Measurements from ENCODE around the gene CMTM8. TPM values are rescaled to one million over a fixed set of nuclear protein-coding genes. Genes with fewer than 3 reads are reported as not detected.
A peak's percentile ranks its signal among the peaks of the same experiment; 100 is the strongest.

The CMTM8 gene
- total RNA-seq, 1 donor from 2014 or later, result 9.0 TPM

DNA sequence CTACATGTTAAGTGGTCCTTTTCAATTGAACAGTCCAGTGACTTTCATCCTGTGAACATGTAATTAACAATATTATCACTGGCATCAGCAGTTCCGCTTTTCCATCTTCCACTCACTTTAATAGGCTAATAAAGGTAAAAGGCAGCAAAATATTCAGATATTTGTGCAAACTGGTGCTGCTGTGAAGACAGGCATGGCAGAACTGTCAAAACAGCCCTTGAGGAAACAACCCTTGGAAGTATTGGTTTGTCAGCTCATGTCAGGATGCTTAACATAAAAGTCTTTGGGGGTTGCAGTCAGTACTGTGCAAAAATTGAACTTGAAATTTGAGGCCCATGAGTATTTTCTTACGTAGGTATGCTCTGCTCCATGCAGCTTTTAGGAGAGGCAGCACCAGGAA is 81.1 kb downstream of the CMTM8 start:
- Mint-ChIP-seq H3K4me1 (ENCODE audit: unreplicated experiment) (peaks cover 56% of the 10 kb centered on the region), H3K27me3 (no peaks in the 10 kb centered on the region), H3K4me3 (no peak overlapping the region), H3K9me3 (peaks cover 9% of the 10 kb centered on the region), H3K36me3 (peaks cover 4% of the 10 kb centered on the region), H3K27ac (peak overlapping the region; percentile 87)
- TF ChIP-seq, protein P1, sequence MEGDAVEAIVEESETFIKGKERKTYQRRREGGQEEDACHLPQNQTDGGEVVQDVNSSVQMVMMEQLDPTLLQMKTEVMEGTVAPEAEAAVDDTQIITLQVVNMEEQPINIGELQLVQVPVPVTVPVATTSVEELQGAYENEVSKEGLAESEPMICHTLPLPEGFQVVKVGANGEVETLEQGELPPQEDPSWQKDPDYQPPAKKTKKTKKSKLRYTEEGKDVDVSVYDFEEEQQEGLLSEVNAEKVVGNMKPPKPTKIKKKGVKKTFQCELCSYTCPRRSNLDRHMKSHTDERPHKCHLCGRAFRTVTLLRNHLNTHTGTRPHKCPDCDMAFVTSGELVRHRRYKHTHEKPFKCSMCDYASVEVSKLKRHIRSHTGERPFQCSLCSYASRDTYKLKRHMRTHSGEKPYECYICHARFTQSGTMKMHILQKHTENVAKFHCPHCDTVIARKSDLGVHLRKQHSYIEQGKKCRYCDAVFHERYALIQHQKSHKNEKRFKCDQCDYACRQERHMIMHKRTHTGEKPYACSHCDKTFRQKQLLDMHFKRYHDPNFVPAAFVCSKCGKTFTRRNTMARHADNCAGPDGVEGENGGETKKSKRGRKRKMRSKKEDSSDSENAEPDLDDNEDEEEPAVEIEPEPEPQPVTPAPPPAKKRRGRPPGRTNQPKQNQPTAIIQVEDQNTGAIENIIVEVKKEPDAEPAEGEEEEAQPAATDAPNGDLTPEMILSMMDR (conservative IDR thresholded peaks at IDR 0.05), result no peak
- no peak for DNase-seq (ENCODE audit: extremely low spot score, unreplicated experiment)

DNA sequence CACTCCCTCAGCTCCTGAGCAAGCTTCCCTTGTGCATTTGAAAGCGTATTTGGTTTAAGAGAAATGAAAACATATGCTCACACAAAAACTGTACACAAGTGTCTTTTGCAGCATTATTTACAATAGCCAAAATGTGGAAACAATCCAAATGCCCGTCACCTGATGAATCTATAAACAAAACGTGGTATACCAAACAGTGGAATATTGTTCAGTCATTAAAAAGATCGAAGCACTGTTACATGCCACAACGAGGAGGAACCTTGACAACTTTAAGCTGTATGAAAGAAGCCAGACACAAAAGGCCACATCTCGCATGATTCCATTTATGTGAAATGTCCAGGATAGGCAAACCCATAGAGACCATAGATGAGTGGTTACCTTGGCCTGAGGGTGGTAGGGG is 81.6 kb downstream of the CMTM8 start:
- Mint-ChIP-seq H3K27ac (peak overlapping the region; percentile 87), H3K9me3 (peaks cover 9% of the 10 kb centered on the region), H3K4me1 (ENCODE audit: unreplicated experiment) (peaks cover 59% of the 10 kb centered on the region), H3K4me3 (peak overlapping the region; percentile 6), H3K27me3 (no peaks in the 10 kb centered on the region), H3K36me3 (peaks cover 4% of the 10 kb centered on the region)
- no peak for DNase-seq (ENCODE audit: extremely low spot score, unreplicated experiment)
- TF ChIP-seq, protein P1 (conservative IDR thresholded peaks at IDR 0.05), result no peak

DNA sequence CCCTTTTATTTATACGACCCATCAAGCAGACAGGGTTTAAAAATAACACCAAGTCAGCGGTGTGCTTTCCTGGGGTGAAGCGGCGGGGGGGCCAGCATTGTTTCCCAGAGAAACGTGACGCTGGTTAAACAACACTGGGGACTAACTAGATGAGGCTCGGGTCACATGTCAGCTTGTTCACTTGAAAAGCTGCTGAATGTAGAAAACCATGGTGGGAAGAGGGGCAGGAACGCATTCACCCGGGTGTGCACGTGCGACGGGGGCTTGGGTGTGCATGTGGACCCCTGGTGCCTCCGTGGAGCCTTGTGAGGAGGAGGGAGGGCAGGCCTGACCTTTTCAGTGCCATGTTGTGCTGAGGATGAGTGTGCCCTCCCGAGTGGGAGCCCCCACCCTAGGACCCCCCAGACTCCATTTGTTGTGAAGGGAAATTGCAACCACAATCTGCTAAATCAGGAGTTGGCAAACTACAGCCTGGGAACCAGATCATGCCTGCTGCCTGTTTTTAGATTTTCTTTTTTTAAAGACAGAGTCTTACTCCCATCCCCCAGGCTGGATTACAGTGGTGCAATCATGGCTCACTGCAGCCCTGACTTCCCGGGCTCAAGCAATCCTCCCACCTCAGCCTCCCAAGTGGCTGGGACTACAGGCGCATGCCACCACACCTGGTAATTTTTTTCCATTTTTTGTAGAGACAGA is 82.8 kb downstream of the CMTM8 start:
- peaks cover 66% of the 10 kb centered on the region for H3K4me1 Mint-ChIP-seq (ENCODE audit: unreplicated experiment)

DNA sequence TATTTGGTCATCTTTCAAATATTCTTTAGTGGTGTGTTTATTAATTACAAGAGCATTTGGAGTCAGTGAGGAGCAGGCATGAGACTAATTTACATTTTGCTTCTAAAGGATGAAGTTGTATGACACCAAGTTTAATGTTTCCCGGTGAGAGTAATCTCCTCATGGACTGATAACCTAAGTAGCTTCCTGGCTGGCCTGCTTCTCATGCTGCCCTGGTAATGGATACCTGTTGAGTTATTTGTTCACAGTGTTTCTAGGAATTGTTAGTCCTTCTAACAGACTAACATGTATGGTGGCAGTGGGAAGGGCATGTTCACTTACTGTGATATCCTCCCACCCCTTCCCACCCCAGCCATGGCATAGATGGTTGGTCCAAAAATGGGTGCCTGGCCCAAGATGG is 83.8 kb downstream of the CMTM8 start:
- DNase-seq (ENCODE audit: extremely low spot score, unreplicated experiment), result no peak
- Mint-ChIP-seq H3K27ac (peak overlapping the region; percentile 2), H3K36me3 (no peaks in the 10 kb centered on the region), H3K4me3 (peak overlapping the region; percentile 13), H3K27me3 (no peaks in the 10 kb centered on the region), H3K9me3 (peaks cover 4% of the 10 kb centered on the region), H3K4me1 (ENCODE audit: unreplicated experiment) (peaks cover 58% of the 10 kb centered on the region)
- TF ChIP-seq, protein P1 (conservative IDR thresholded peaks at IDR 0.05), result no peak

More for the DNA sequence above, 82.8 kb downstream of the CMTM8 start:
- Mint-ChIP-seq H3K27me3 (no peaks in the 10 kb centered on the region), H3K4me3 (peak overlapping the region; percentile 6), H3K36me3 (peaks cover 3% of the 10 kb centered on the region), H3K27ac (peak overlapping the region; percentile 18), H3K9me3 (peaks cover 8% of the 10 kb centered on the region)
- TF ChIP-seq, protein P1 (conservative IDR thresholded peaks at IDR 0.05), result no peak
- no peak for DNase-seq (ENCODE audit: extremely low spot score, unreplicated experiment)

DNA sequence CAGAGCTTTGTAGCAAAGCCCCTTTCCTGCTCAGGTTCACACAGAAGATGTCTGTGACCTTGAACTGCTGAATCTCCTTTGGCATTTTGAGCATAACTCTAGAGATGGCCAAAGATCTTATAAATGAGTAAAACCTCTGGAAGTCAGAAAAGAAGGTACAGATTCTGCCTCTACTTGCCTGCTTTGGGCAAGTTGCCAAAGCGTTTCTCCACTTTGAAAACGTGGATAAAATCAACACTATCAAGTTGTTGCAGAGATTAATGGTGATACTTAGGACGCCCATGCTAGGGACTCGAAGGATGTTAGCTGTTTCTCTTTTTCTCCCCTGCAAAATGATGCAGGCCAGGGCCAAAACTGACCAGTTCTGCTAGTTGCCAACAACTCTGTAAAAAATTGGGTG is 85.1 kb downstream of the CMTM8 start:
- H3K4me1 Mint-ChIP-seq (ENCODE audit: unreplicated experiment), result peaks cover 54% of the 10 kb centered on the region

More for the DNA sequence above, 85.1 kb downstream of the CMTM8 start:
- Mint-ChIP-seq H3K4me3 (peak overlapping the region; percentile 22), H3K36me3 (peaks cover 2% of the 10 kb centered on the region), H3K9me3 (peaks cover 4% of the 10 kb centered on the region), H3K27me3 (no peaks in the 10 kb centered on the region), H3K27ac (peak overlapping the region; percentile 52)
- TF ChIP-seq, protein P1 (conservative IDR thresholded peaks at IDR 0.05), result no peak
- no peak for DNase-seq (ENCODE audit: extremely low spot score, unreplicated experiment)
